Calu3 (cell line): ENCODE data around the gene CCDC187. TPM values are rescaled to one million over a fixed set of nuclear protein-coding genes. Genes with fewer than 3 reads are reported as not detected.

Source experiments
- BruUV-seq: library from RNA; stranded (reverse); fragments of 400-500 nt; replicated peaks from 2 replicates; lab custom pipeline; 2021; lab: Mats Ljungman, UMichigan
- CTCF ChIA-PET: fragments of 300-600 bp; sonication (Branson Sonifier 250); formaldehyde crosslinking; loops from one replicate; lab custom pipeline; 2022; ENCODE audit warnings: antibody characterized with exemption; lab: Charles Lee
- DNase-seq: peaks from one replicate; pipeline ENCODE4 v3.0.0; 2022
- H3K27ac Mint-ChIP-seq: one replicate; pipeline ENCODE4 v1.8.0; 2022; ENCODE audit warnings: mixed read lengths; ENCODE audit not compliant: unreplicated experiment
- H3K27me3 Mint-ChIP-seq: one replicate; pipeline ENCODE4 v1.8.0; 2022; ENCODE audit warnings: mixed read lengths; ENCODE audit not compliant: unreplicated experiment
- H3K36me3 Mint-ChIP-seq: one replicate; pipeline ENCODE4 v1.8.0; 2022; ENCODE audit warnings: mild to moderate bottlenecking, moderate library complexity, mixed read lengths; ENCODE audit not compliant: insufficient read depth, unreplicated experiment
- H3K4me1 Mint-ChIP-seq: one replicate; pipeline ENCODE4 v1.8.0; 2022; ENCODE audit warnings: mild to moderate bottlenecking, low read depth, mixed read lengths; ENCODE audit not compliant: unreplicated experiment
- H3K4me3 Mint-ChIP-seq: one replicate; pipeline ENCODE4 v1.8.0; 2022; ENCODE audit warnings: mild to moderate bottlenecking, low read depth, moderate library complexity, mixed read lengths; ENCODE audit not compliant: unreplicated experiment
- H3K9me3 Mint-ChIP-seq: one replicate; pipeline ENCODE4 v1.8.0; 2022; ENCODE audit warnings: low read depth, mixed read lengths; ENCODE audit not compliant: unreplicated experiment
- CTCF ChIP-seq: fragments of 200-600 bp; IDR thresholded peaks from one replicate; pipeline ENCODE4 v1.8.0; 2022; ENCODE audit warnings: antibody characterized with exemption; ENCODE audit not compliant: unreplicated experiment
- intact Hi-C: fragments of 100-400 bp; cut with micrococcal nuclease; formaldehyde crosslinking; loops from one replicate; pipeline ENCODE4 v1.10.0; 2022; ENCODE audit not compliant: unreplicated experiment
- total RNA-seq: library from RNA; stranded (reverse); gene quantifications from 2 replicates; pipeline ENCODE4 v1.2.3, GENCODE V29; 2022

The CCDC187 gene
- total RNA-seq, 1 experiment from 2014 or later = 0.73 TPM

- peak; percentile 33 for TF ChIP-seq CTCF
- no peak overlapping the region for H3K27ac Mint-ChIP-seq
- CTCF ChIA-PET = no interaction called here
- intact Hi-C loops = no loop called here
- BruUV-seq = no TSS peak
- H3K36me3 Mint-ChIP-seq = peaks cover 4% of the 10 kb centered on the region
- no peaks in the 10 kb centered on the region for H3K27me3 Mint-ChIP-seq
- H3K4me3 Mint-ChIP-seq = no peak overlapping the region
- H3K4me1 Mint-ChIP-seq = no peaks in the 10 kb centered on the region
- peak; percentile 52 for DNase-seq
- H3K9me3 Mint-ChIP-seq = peaks cover 10% of the 10 kb centered on the region
These were observed 8.5 kb upstream of the CCDC187 start for GRCh38 chr9:136312436-136312835.

- Mint-ChIP-seq H3K27me3 (no peaks in the 10 kb centered on the region), H3K4me3 (no peak overlapping the region), H3K4me1 (no peaks in the 10 kb centered on the region), H3K36me3 (peaks cover 4% of the 10 kb centered on the region), H3K27ac (no peak overlapping the region), H3K9me3 (peaks cover 10% of the 10 kb centered on the region)
- BruUV-seq = no TSS peak
- no peak for DNase-seq
- no peak for TF ChIP-seq CTCF
- intact Hi-C loops = no loop called here
- CTCF ChIA-PET = no interaction called here
These were observed 8.1 kb upstream of the CCDC187 start for GRCh38 chr9:136312009-136312375.

DNA sequence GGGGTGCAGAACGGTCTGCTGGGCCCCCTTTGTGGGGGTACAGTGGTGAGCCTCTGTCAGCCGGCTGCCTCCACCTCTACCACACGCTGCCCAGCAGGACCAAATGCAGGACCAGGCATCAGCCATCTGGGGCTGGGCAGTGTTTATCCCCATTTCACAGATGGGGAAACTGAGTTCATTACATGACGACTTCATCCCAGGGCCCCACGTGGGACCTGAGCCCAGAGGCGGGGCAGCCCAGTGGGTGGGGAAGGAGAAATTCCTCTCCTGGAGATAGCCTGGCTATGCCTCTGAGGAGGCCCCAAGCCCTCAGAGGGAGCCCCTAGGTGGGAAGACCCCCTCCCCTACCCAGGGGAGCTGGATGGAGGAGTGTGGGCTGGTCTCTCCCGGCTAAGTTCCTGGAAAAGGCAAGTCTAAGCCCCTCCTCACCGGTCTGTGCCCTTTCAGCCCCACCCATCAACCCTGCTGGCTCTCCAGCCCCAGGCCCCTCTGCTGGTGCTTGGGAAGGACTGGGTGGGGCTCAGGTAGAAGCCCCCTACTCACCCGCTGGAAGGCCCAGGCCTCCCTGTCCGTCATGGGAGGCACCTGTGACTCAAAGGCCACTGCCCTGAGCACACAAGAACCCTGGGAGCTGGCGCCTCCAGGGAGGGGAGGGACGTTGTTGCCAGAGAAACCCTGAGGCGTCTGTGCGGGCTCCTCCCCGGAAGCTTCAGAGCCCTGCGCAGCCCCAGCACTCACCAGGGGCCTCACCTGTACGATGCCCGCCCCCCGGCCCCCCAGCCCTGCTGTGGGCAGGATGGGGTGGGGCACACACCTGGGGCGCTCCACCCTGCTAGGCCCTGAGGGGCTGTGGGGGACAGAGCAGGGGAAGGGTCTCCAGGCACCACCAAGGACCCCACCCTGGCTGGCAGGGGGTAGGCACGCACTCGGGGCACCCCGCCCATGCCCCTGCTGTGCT lies 7.4 kb upstream of the CCDC187 start:
- Mint-ChIP-seq H3K27ac (no peak overlapping the region), H3K4me3 (no peak overlapping the region), H3K9me3 (peaks cover 10% of the 10 kb centered on the region), H3K36me3 (peaks cover 1% of the 10 kb centered on the region), H3K27me3 (no peaks in the 10 kb centered on the region), H3K4me1 (no peaks in the 10 kb centered on the region)
- intact Hi-C loops = no loop called here
- no peak for TF ChIP-seq CTCF
- BruUV-seq = no TSS peak
- CTCF ChIA-PET = interaction anchor here (0.5 kb wide), 1 partner anchor 207 kb away, joined by 3 read pairs; no protein-coding TSS in a partner anchor
- DNase-seq = peak; percentile 54

DNA sequence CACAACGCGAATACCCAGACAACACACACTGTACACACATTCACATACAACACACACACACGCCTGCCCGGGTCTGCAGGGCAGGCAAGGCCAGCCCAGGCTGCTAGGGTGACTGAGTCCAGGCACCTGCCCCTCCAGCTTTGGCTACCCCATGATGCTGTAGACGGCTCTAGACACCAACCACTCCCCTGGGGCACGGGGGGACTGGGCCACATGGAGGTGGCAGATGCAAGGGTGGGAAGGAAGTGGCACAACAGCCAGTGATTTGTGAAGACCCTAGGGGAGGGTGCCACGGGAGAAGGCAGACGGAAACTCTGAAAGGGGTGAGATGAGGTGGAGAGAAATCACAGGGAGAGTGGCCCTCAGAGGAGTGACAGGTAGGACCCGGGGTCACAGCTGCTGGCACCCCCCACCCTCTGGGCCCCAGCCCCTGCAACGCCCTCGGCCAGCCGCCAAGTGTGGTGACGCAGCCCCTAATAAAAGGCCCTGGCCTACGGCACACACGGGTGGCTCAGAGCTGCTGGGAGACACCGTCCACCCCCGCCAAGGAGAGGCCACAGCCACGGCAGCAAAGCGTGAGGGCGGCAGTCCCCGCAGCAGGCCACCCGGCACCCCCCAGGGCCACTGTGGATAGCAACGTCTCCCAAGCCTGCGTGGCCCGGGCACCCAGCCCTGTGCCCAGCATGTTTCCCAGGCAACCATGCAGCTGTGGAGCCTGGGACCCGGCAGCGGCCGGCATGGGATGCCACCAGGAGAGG lies 6.6 kb upstream of the CCDC187 start:
- H3K4me3 Mint-ChIP-seq = no peak overlapping the region
- CTCF ChIA-PET = no interaction called here
- no TSS peak for BruUV-seq
- H3K4me1 Mint-ChIP-seq = no peaks in the 10 kb centered on the region
- TF ChIP-seq CTCF = no peak
- H3K27ac Mint-ChIP-seq = no peak overlapping the region
- no peak for DNase-seq
- H3K9me3 Mint-ChIP-seq = peaks cover 7% of the 10 kb centered on the region
- intact Hi-C loops = no loop called here
- H3K36me3 Mint-ChIP-seq = no peaks in the 10 kb centered on the region
- H3K27me3 Mint-ChIP-seq = no peaks in the 10 kb centered on the region
